SU-DHL-6 (cell line): ENCODE measurements around the gene SLC36A1.

Source experiments
- H2AFZ ChIP-seq: fragments of 200-600 bp; sonication (generic); 2 replicates; pipeline ENCODE4 v1.6.1; 2014; ENCODE audit warnings: low read depth, mild to moderate bottlenecking, moderate library complexity, mixed read lengths, antibody characterized with exemption, low read length; ENCODE audit not compliant: severe bottlenecking
- H3F3A ChIP-seq: fragments of 200-600 bp; shearing (Covaris generic); 2 replicates; pipeline ENCODE4 v1.6.0; 2016; ENCODE audit warnings: antibody characterized with exemption, mild to moderate bottlenecking; ENCODE audit not compliant: insufficient read depth
- H3K27ac ChIP-seq: fragments of 200-600 bp; sonication (generic); 2 replicates; pipeline ENCODE4 v1.5.1; 2016; ENCODE audit warnings: low read depth, mild to moderate bottlenecking, low read length, moderate library complexity, mixed read lengths
- H3K27me3 ChIP-seq: fragments of 200-600 bp; sonication (generic), shearing (Covaris generic); 2 replicates; pipeline ENCODE4 v1.6.0; 2014; ENCODE audit warnings: mild to moderate bottlenecking, low read length
- H3K36me3 ChIP-seq: fragments of 200-600 bp; sonication (generic); 2 replicates; pipeline ENCODE4 v1.6.1; 2014; ENCODE audit warnings: mild to moderate bottlenecking, low read length, mixed read lengths
- H3K4me2 ChIP-seq: fragments of 300-600, 200-600 bp; shearing (Covaris generic), sonication (generic); 2 replicates; pipeline ENCODE4 v1.6.0; 2014; ENCODE audit warnings: low read length, low read depth, mild to moderate bottlenecking; ENCODE audit not compliant: poor library complexity, severe bottlenecking
- H3K4me3 ChIP-seq: fragments of 200-600 bp; sonication (generic); 2 replicates; pipeline ENCODE4 v1.5.1; 2014; ENCODE audit warnings: antibody characterized with exemption, low read length, mild to moderate bottlenecking, mixed read lengths; ENCODE audit not compliant: insufficient read depth, poor library complexity, severe bottlenecking
- H3K79me2 ChIP-seq: fragments of 200-600 bp; sonication (generic); 2 replicates; pipeline ENCODE4 v1.6.1; 2014; ENCODE audit warnings: mild to moderate bottlenecking, low read length, moderate library complexity; ENCODE audit not compliant: insufficient read depth
- H3K9ac ChIP-seq: fragments of 200-600 bp; sonication (generic); 2 replicates; pipeline ENCODE4 v1.7.0; 2014; ENCODE audit warnings: mild to moderate bottlenecking, low read length
- H3K9me2 ChIP-seq: fragments of 200-600 bp; sonication (generic); replicated peaks from 2 replicates; pipeline ENCODE4 v1.6.1; 2014; ENCODE audit warnings: low read length; ENCODE audit not compliant: insufficient read depth
- H3K9me3 ChIP-seq: fragments of 200-600 bp; sonication (generic); 2 replicates; pipeline ENCODE4 v1.6.1; 2014; ENCODE audit warnings: low read length, mixed read lengths; ENCODE audit not compliant: insufficient read depth
- H4K20me1 ChIP-seq: fragments of 200-600 bp; sonication (generic); 2 replicates; pipeline ENCODE4 v1.6.1; 2014; ENCODE audit warnings: low read depth, mild to moderate bottlenecking, antibody characterized with exemption, low read length, moderate library complexity, mixed read lengths
- CTCF ChIP-seq: fragments of 200-600 bp; sonication (generic); IDR thresholded peaks from one replicate; pipeline ENCODE4 v1.5.1; 2017; ENCODE audit warnings: antibody characterized with exemption, mild to moderate bottlenecking, low read length, moderate library complexity; ENCODE audit not compliant: insufficient read depth, poor library complexity, severe bottlenecking
- EZH2phosphoT487 ChIP-seq: fragments of 200-600 bp; sonication (generic), shearing (Covaris generic); conservative IDR thresholded peaks from 2 replicates; pipeline ENCODE4 v1.6.1; 2018; ENCODE audit warnings: mild to moderate bottlenecking, antibody characterized with exemption, low read length, moderate library complexity, mixed read lengths

The SLC36A1 gene

GRCh38 chr5:151477101-151477500, 29.7 kb downstream of the SLC36A1 start:
- H3K4me2 ChIP-seq = no peak overlapping the region
- TF ChIP-seq CTCF = no peak
- no peak for TF ChIP-seq EZH2phosphoT487
- H3K36me3 ChIP-seq = no peaks in the 10 kb centered on the region
- no peaks in the 10 kb centered on the region for H3K9me3 ChIP-seq
- H2AFZ ChIP-seq = no peak overlapping the region
- H3K9me2 ChIP-seq = no peaks in the 10 kb centered on the region
- no peak overlapping the region for H3K9ac ChIP-seq
- H3F3A ChIP-seq = no peaks in the 10 kb centered on the region
- H3K27me3 ChIP-seq = no peaks in the 10 kb centered on the region
- H3K4me3 ChIP-seq = no peak overlapping the region
- H3K27ac ChIP-seq = no peak overlapping the region
- no peaks in the 10 kb centered on the region for H3K79me2 ChIP-seq
- no peaks in the 10 kb centered on the region for H4K20me1 ChIP-seq

- no peak overlapping the region for H3K4me2 ChIP-seq
- no peak overlapping the region for H3K27ac ChIP-seq
- no peaks in the 10 kb centered on the region for H3K79me2 ChIP-seq
- H3K9me2 ChIP-seq = no peaks in the 10 kb centered on the region
- no peaks in the 10 kb centered on the region for H3K27me3 ChIP-seq
- no peak overlapping the region for H3K4me3 ChIP-seq
- TF ChIP-seq CTCF = no peak
- no peak for TF ChIP-seq EZH2phosphoT487
- no peaks in the 10 kb centered on the region for H3K36me3 ChIP-seq
- H4K20me1 ChIP-seq = no peaks in the 10 kb centered on the region
- H3K9ac ChIP-seq = no peak overlapping the region
- no peaks in the 10 kb centered on the region for H3K9me3 ChIP-seq
- no peaks in the 10 kb centered on the region for H3F3A ChIP-seq
- H2AFZ ChIP-seq = no peak overlapping the region
Observed at GRCh38 chr5:151480384-151481293, 33.2 kb downstream of the SLC36A1 start.

GRCh38 chr5:151483176-151483575, 35.8 kb downstream of the SLC36A1 start:
- H2AFZ ChIP-seq = no peak overlapping the region
- no peak overlapping the region for H3K9ac ChIP-seq
- H3K4me2 ChIP-seq = no peak overlapping the region
- H4K20me1 ChIP-seq = no peaks in the 10 kb centered on the region
- no peak overlapping the region for H3K4me3 ChIP-seq
- no peak overlapping the region for H3K27ac ChIP-seq
- no peaks in the 10 kb centered on the region for H3K9me3 ChIP-seq
- H3K27me3 ChIP-seq = no peaks in the 10 kb centered on the region
- no peak for TF ChIP-seq EZH2phosphoT487
- no peak for TF ChIP-seq CTCF
- no peaks in the 10 kb centered on the region for H3K79me2 ChIP-seq
- H3K9me2 ChIP-seq = no peaks in the 10 kb centered on the region
- H3F3A ChIP-seq = no peaks in the 10 kb centered on the region
- no peaks in the 10 kb centered on the region for H3K36me3 ChIP-seq
